ENCODE results near the gene CLRN1. TPM values are rescaled to one million over a fixed set of nuclear protein-coding genes. Genes with fewer than 3 reads are reported as not detected.

The CLRN1 gene
- total RNA-seq, 1 experiment from 2014 or later = not detected

- Mint-ChIP-seq H3K4me3 (ENCODE audit: unreplicated experiment) (no peak overlapping the region), H3K4me1 (ENCODE audit: insufficient read depth, unreplicated experiment) (peaks cover 6% of the 10 kb centered on the region), H3K9me3 (ENCODE audit: unreplicated experiment) (no peaks in the 10 kb centered on the region), H3K27me3 (ENCODE audit: insufficient read depth, unreplicated experiment) (peaks cover 68% of the 10 kb centered on the region), H3K27ac (ENCODE audit: low read depth, unreplicated experiment) (no peak overlapping the region), H3K36me3 (ENCODE audit: insufficient read depth, unreplicated experiment) (no peaks in the 10 kb centered on the region)
- DNase-seq (ENCODE audit: unreplicated experiment) = peak; percentile 61
- POLR2A ChIA-PET = no interaction called here
- intact Hi-C loops (cut with micrococcal nuclease) = no loop called here
- no peak for TF ChIP-seq CTCF (IDR thresholded peaks at IDR 0.05; ENCODE audit: unreplicated experiment)
- BruUV-seq (replicated peaks) = no TSS peak
- CTCF ChIA-PET = interaction anchor here (0.6 to 0.9 kb wide), 3 partner anchors 9 to 121 kb away, joined by 3 read pairs; no protein-coding TSS in a partner anchor
Observed at GRCh38 chr3:150945226-150946032, 27.1 kb downstream of the CLRN1 start.

DNA sequence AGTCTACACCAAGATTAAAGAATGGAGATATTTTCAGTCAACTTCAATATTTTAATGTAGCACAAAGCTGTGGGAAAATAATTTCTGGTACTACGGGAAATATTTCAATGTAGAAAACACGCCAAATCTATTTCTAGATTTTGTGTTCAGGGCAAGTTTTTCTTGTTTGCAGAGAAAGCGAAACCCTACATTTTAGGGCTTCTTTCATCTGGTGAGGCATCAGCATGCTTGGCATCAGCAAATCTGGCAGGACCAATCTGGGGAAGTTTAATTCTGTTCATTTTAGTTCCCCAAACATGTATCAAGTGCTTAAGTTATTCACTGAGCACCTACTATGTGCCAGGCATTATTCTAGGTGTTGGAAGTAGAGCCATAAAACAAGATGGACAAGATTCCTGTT is 30.3 kb downstream of the CLRN1 start:
- H3K27me3 Mint-ChIP-seq (ENCODE audit: insufficient read depth, unreplicated experiment) = peaks cover 62% of the 10 kb centered on the region

GRCh38 chr3:150936693-150937092 is 35.8 kb downstream of the CLRN1 start:
- no TSS peak for BruUV-seq (replicated peaks)
- ChIA-PET POLR2A (no interaction called here), CTCF (interaction anchor here (1.0 to 1.8 kb wide), 3 partner anchors 8 to 291 kb away, joined by 4 to 5 read pairs (median 4); no protein-coding TSS in a partner anchor)
- Mint-ChIP-seq H3K9me3 (ENCODE audit: unreplicated experiment) (no peaks in the 10 kb centered on the region), H3K27ac (ENCODE audit: low read depth, unreplicated experiment) (no peak overlapping the region), H3K27me3 (ENCODE audit: insufficient read depth, unreplicated experiment) (peaks cover 77% of the 10 kb centered on the region), H3K36me3 (ENCODE audit: insufficient read depth, unreplicated experiment) (no peaks in the 10 kb centered on the region), H3K4me3 (ENCODE audit: unreplicated experiment) (no peak overlapping the region), H3K4me1 (ENCODE audit: insufficient read depth, unreplicated experiment) (no peaks in the 10 kb centered on the region)
- intact Hi-C loops (cut with micrococcal nuclease) = no loop called here
- DNase-seq (ENCODE audit: unreplicated experiment) = no peak
- TF ChIP-seq CTCF (IDR thresholded peaks at IDR 0.05; ENCODE audit: unreplicated experiment) = no peak

More for the DNA sequence above, 30.3 kb downstream of the CLRN1 start:
- H3K27ac Mint-ChIP-seq (ENCODE audit: low read depth, unreplicated experiment) = no peak overlapping the region
- H3K4me1 Mint-ChIP-seq (ENCODE audit: insufficient read depth, unreplicated experiment) = peaks cover 6% of the 10 kb centered on the region
- no peak overlapping the region for H3K4me3 Mint-ChIP-seq (ENCODE audit: unreplicated experiment)
- H3K9me3 Mint-ChIP-seq (ENCODE audit: unreplicated experiment) = no peaks in the 10 kb centered on the region
- no TSS peak for BruUV-seq (replicated peaks)
- DNase-seq (ENCODE audit: unreplicated experiment) = no peak
- CTCF ChIA-PET = no interaction called here
- no peaks in the 10 kb centered on the region for H3K36me3 Mint-ChIP-seq (ENCODE audit: insufficient read depth, unreplicated experiment)
- no peak for TF ChIP-seq CTCF (IDR thresholded peaks at IDR 0.05; ENCODE audit: unreplicated experiment)
- intact Hi-C loops (cut with micrococcal nuclease) = no loop called here
- POLR2A ChIA-PET = no interaction called here

DNA sequence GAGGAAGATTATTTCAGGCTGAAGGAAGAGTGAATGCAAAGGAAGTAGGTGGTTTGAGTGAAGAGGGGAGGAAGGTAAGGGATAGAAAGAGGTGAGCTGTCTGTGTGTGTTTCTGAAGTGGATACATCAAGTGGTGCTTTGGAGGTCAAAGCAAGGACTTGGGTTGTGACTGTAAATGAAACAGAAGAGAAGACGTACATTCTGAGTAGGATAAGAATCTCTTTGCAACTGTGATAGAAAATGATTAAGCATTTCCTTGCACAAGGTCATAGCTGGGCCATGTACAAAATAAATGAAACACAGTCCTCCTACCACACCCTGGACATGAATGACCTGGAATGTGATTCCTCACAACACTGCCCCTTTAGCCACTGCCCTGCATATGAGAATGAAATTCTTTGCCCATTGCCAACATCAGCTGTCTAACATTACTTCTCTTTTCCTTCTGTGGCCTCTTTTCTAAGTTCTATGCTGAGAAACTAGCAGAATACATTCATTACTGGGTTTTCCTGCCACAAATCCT is 39.0 kb downstream of the CLRN1 start:
- intact Hi-C loops (cut with micrococcal nuclease) = no loop called here
- Mint-ChIP-seq H3K27ac (ENCODE audit: low read depth, unreplicated experiment) (no peak overlapping the region), H3K36me3 (ENCODE audit: insufficient read depth, unreplicated experiment) (no peaks in the 10 kb centered on the region), H3K9me3 (ENCODE audit: unreplicated experiment) (no peaks in the 10 kb centered on the region), H3K4me3 (ENCODE audit: unreplicated experiment) (no peak overlapping the region), H3K4me1 (ENCODE audit: insufficient read depth, unreplicated experiment) (no peaks in the 10 kb centered on the region), H3K27me3 (ENCODE audit: insufficient read depth, unreplicated experiment) (peaks cover 75% of the 10 kb centered on the region)
- DNase-seq (ENCODE audit: unreplicated experiment) = no peak
- CTCF ChIA-PET = interaction anchor here (0.6 to 1.5 kb wide), 2 partner anchors 16 to 208 kb away, joined by 3 read pairs; no protein-coding TSS in a partner anchor
- POLR2A ChIA-PET = interaction anchor here (0.6 to 0.7 kb wide), 2 partner anchors 62 to 193 kb away, joined by 3 read pairs; no protein-coding TSS in a partner anchor
- no TSS peak for BruUV-seq (replicated peaks)
- TF ChIP-seq CTCF (IDR thresholded peaks at IDR 0.05; ENCODE audit: unreplicated experiment) = no peak

Measured in MCF 10A (cell line).